GM19395 (cell line): Measurements from ENCODE around the gene GCGR.
"Not testable (repeated sequence)": the region's sequence is repeated elsewhere in the genome, so short reads cannot be mapped to it uniquely, and the experiment has no call there.

Experiments used
- ATAC-seq: cut with Tn5 transposase; IDR thresholded peaks from one replicate; pipeline ENCODE4 v1.9.1; 2021; ENCODE audit warnings: mild to moderate bottlenecking, moderate library complexity; ENCODE audit not compliant: unreplicated experiment

The GCGR gene

GRCh38 chr17:81831957-81832607 lies 28.1 kb downstream of the GCGR start:
- peak; percentile 15 for ATAC-seq

- peak; percentile 23 for ATAC-seq
Measured at GRCh38 chr17:81832608-81833159, 28.7 kb downstream of the GCGR start.

- ATAC-seq = peak; percentile 67
Measured at GRCh38 chr17:81833160-81833920, 29.4 kb downstream of the GCGR start, which contains the start of gene MCRIP1. Gene MCRIP1 (minus strand): TSS chr17:81833291. CDS start chr17:81824506, 8,785 bp downstream.

- no peak for ATAC-seq
Measured at GRCh38 chr17:81833921-81834830, 30.2 kb downstream of the GCGR start.

GRCh38 chr17:81834831-81835267 lies 30.9 kb downstream of the GCGR start, which contains the start of gene PPP1R27:
Gene PPP1R27 (minus strand): TSS chr17:81835050. CDS start chr17:81834953, 97 bp downstream.
- no peak for ATAC-seq

- no peak for ATAC-seq
Measured at GRCh38 chr17:81837641-81838040, 33.7 kb downstream of the GCGR start.

GRCh38 chr17:81838753-81839255 lies 34.9 kb downstream of the GCGR start:
- ATAC-seq = no peak

GRCh38 chr17:81839301-81839700 lies 35.4 kb downstream of the GCGR start:
- ATAC-seq = no peak

GRCh38 chr17:81840059-81840458 lies 36.1 kb downstream of the GCGR start:
- ATAC-seq = not testable (repeated sequence)

- ATAC-seq = no peak
Measured at GRCh38 chr17:81840826-81841778, 37.2 kb downstream of the GCGR start.

- ATAC-seq = no peak
Measured at GRCh38 chr17:81841866-81842265, 37.9 kb downstream of the GCGR start.

GRCh38 chr17:81842378-81842724 lies 38.4 kb downstream of the GCGR start:
- no peak for ATAC-seq

- ATAC-seq = no peak
Measured at GRCh38 chr17:81842725-81843504, 39.0 kb downstream of the GCGR start.

- ATAC-seq = no peak
Measured at GRCh38 chr17:81843713-81844326, 39.9 kb downstream of the GCGR start.

GRCh38 chr17:81844327-81844851 lies 40.4 kb downstream of the GCGR start:
- no peak for ATAC-seq

GRCh38 chr17:81844887-81845286 lies 40.9 kb downstream of the GCGR start:
- ATAC-seq = no peak

GRCh38 chr17:81845361-81845760 lies 41.4 kb downstream of the GCGR start:
- ATAC-seq = no peak
